H9 (cell line): Measurements from ENCODE around the gene MAPKAP1. TPM values are rescaled to one million over a fixed set of nuclear protein-coding genes. Genes with fewer than 3 reads are reported as not detected.

Experiments used
- DNase-seq: peaks from one replicate; pipeline ENCODE4 v3.0.0-alpha.2; 2017
- H2AFZ ChIP-seq: one replicate; pipeline ENCODE4 v1.6.1; 2013; ENCODE audit warnings: mild to moderate bottlenecking, low read length, control low read depth, moderate library complexity
- H2AK5ac ChIP-seq: 2 replicates; pipeline ENCODE4 v1.6.1; 2013; ENCODE audit warnings: low read length, control low read depth, mixed read lengths; ENCODE audit not compliant: insufficient read length
- H2BK120ac ChIP-seq: one replicate; pipeline ENCODE4 v1.6.1; 2013; ENCODE audit warnings: low read depth, mild to moderate bottlenecking, low read length, control low read depth, inconsistent platforms; ENCODE audit not compliant: poor library complexity, severe bottlenecking
- H2BK12ac ChIP-seq: 2 replicates; pipeline ENCODE4 v1.6.1; 2013; ENCODE audit warnings: low read length, control low read depth, mixed read lengths, low read depth; ENCODE audit not compliant: insufficient read length
- H2BK15ac ChIP-seq: 2 replicates; pipeline ENCODE4 v1.6.1; 2013; ENCODE audit warnings: low read depth, low read length, control low read depth
- H2BK20ac ChIP-seq: one replicate; pipeline ENCODE4 v1.6.1; 2013; ENCODE audit warnings: low read depth, mild to moderate bottlenecking, low read length, control low read depth, inconsistent platforms; ENCODE audit not compliant: poor library complexity, severe bottlenecking
- H2BK5ac ChIP-seq: 2 replicates; pipeline ENCODE4 v1.6.1; 2013; ENCODE audit warnings: low read length, control low read depth, mixed read lengths; ENCODE audit not compliant: insufficient read length
- H3K14ac ChIP-seq: 2 replicates; pipeline ENCODE4 v1.6.1; 2013; ENCODE audit warnings: low read length, control low read depth; ENCODE audit not compliant: insufficient read depth
- H3K18ac ChIP-seq: 2 replicates; pipeline ENCODE4 v1.6.1; 2013; ENCODE audit warnings: low read depth, mild to moderate bottlenecking, mixed read lengths, low read length, control low read depth; ENCODE audit not compliant: insufficient read length
- H3K23ac ChIP-seq: 2 replicates; pipeline ENCODE4 v1.6.1; 2013; ENCODE audit warnings: low read length, control low read depth, mixed read lengths, low read depth; ENCODE audit not compliant: insufficient read length
- H3K23me2 ChIP-seq: 2 replicates; pipeline ENCODE4 v1.6.1; 2013; ENCODE audit warnings: low read depth, mild to moderate bottlenecking, mixed read lengths, low read length, control low read depth; ENCODE audit not compliant: insufficient read length, poor library complexity, severe bottlenecking
- H3K27ac ChIP-seq: 2 replicates; pipeline ENCODE4 v1.5.1; 2013; ENCODE audit warnings: low read length, control low read depth, mixed read lengths, low read depth; ENCODE audit not compliant: insufficient read length
- H3K27me3 ChIP-seq: 2 replicates; pipeline ENCODE4 v1.6.1; 2013; ENCODE audit warnings: low read length, control low read depth, inconsistent platforms; ENCODE audit not compliant: insufficient read depth
- H3K4ac ChIP-seq: 2 replicates; pipeline ENCODE4 v1.6.1; 2013; ENCODE audit warnings: low read depth, mild to moderate bottlenecking, control low read depth, inconsistent platforms, low read length, moderate library complexity
- H3K4me1 ChIP-seq: 2 replicates; pipeline ENCODE4 v1.6.1; 2013; ENCODE audit warnings: low read length, control low read depth, inconsistent platforms; ENCODE audit not compliant: insufficient read depth
- H3K4me2 ChIP-seq: 2 replicates; pipeline ENCODE4 v1.6.1; 2013; ENCODE audit warnings: low read length, control low read depth, mixed read lengths; ENCODE audit not compliant: insufficient read length, insufficient read depth
- H3K56ac ChIP-seq: 2 replicates; pipeline ENCODE4 v1.6.1; 2013; ENCODE audit warnings: low read depth, mild to moderate bottlenecking, mixed read lengths, low read length, control low read depth; ENCODE audit not compliant: insufficient read length
- H3K79me1 ChIP-seq: 2 replicates; pipeline ENCODE4 v1.6.1; 2013; ENCODE audit warnings: low read depth, mild to moderate bottlenecking, moderate library complexity, low read length, control low read depth, inconsistent platforms; ENCODE audit not compliant: insufficient read depth, poor library complexity, severe bottlenecking
- H3K79me2 ChIP-seq: 2 replicates; pipeline ENCODE4 v1.6.1; 2013; ENCODE audit warnings: low read length, control low read depth, inconsistent platforms; ENCODE audit not compliant: insufficient read depth
- H3K9ac ChIP-seq: 2 replicates; pipeline ENCODE4 v1.6.1; 2013; ENCODE audit warnings: low read length, control low read depth, mixed read lengths; ENCODE audit not compliant: insufficient read length; ENCODE audit errors: extremely low read depth
- H3K9me3 ChIP-seq: one replicate; pipeline ENCODE4 v1.6.1; 2013; ENCODE audit warnings: low read depth, low read length, inconsistent platforms; ENCODE audit not compliant: control insufficient read depth
- H3T11ph ChIP-seq: one replicate; pipeline ENCODE4 v1.6.1; 2013; ENCODE audit warnings: mild to moderate bottlenecking, low read length, control low read depth, inconsistent platforms
- H4K20me1 ChIP-seq: one replicate; pipeline ENCODE4 v1.6.1; 2013; ENCODE audit not compliant: control insufficient read depth, insufficient read length, insufficient read depth
- H4K5ac ChIP-seq: 2 replicates; pipeline ENCODE4 v1.6.1; 2013; ENCODE audit warnings: low read depth, mild to moderate bottlenecking, mixed read lengths, low read length, control low read depth; ENCODE audit not compliant: insufficient read length
- H4K8ac ChIP-seq: replicated peaks from 2 replicates; pipeline ENCODE4 v1.6.1; 2013; ENCODE audit warnings: low read length, control low read depth, mixed read lengths, low read depth; ENCODE audit not compliant: insufficient read length
- H4K91ac ChIP-seq: 2 replicates; pipeline ENCODE4 v1.6.1; 2013; ENCODE audit warnings: low read depth, mild to moderate bottlenecking, moderate library complexity, mixed read lengths, low read length, control low read depth; ENCODE audit not compliant: insufficient read length
- H3K27ac Mint-ChIP-seq, 3 experiments: 2 replicates in 2 of 3; 3 replicates in 1 of 3; pipeline ENCODE4 v1.8.0; 2020 to 2021; ENCODE audit warnings: mixed read lengths in 3 of 3, mild to moderate bottlenecking in 1 of 3, moderate library complexity in 1 of 3
- H3K27me3 Mint-ChIP-seq: 2 replicates; pipeline ENCODE4 v1.8.0; 2021; ENCODE audit warnings: low read depth, mild to moderate bottlenecking, moderate library complexity, mixed read lengths
- H3K36me3 Mint-ChIP-seq, 3 experiments: 2 replicates in 2 of 3; 3 replicates in 1 of 3; pipeline ENCODE4 v1.8.0; 2020 to 2021; ENCODE audit warnings: low read depth in 3 of 3, mixed read lengths in 3 of 3; ENCODE audit not compliant: insufficient read depth in 1 of 3
- H3K4me1 Mint-ChIP-seq, 2 experiments: 2 replicates each; pipeline ENCODE4 v1.8.0; 2020; ENCODE audit warnings: mixed read lengths in 2 of 2
- H3K4me3 Mint-ChIP-seq, 2 experiments: 2 replicates in 1 of 2; 3 replicates in 1 of 2; pipeline ENCODE4 v1.8.0; 2020 to 2021; ENCODE audit warnings: mild to moderate bottlenecking in 2 of 2, mixed read lengths in 2 of 2, moderate library complexity in 1 of 2
- H3K9me3 Mint-ChIP-seq, 2 experiments: 2 replicates in 1 of 2; 3 replicates in 1 of 2; pipeline ENCODE4 v1.8.0; 2020; ENCODE audit warnings: mild to moderate bottlenecking in 2 of 2, mixed read lengths in 2 of 2, moderate library complexity in 1 of 2
- WGBS: extraction: QIAGEN DNeasy Blood & Tissue Kit; methylation state at CpG from one replicate; pipeline ENCODE4 v1.1.7; 2013; ENCODE audit warnings: missing lambda C conversion rate, low lambda C conversion rate, mixed read lengths; ENCODE audit not compliant: insufficient read length; ENCODE audit errors: extremely low coverage; 5-methylcytosine and 5-hydroxymethylcytosine counted together
- total RNA-seq: library from RNA; stranded (reverse); gene quantifications from 2 replicates; pipeline ENCODE4 v1.2.1, GENCODE V29; 2021
- TF ChIP-seq, protein P1 (sequence below): fragments of 200-600 bp; sonication (generic); conservative IDR thresholded peaks from 3 replicates; pipeline ENCODE4 v1.8.0; 2021; ENCODE audit warnings: antibody characterized with exemption, mild to moderate bottlenecking

Gene MAPKAP1
- total RNA-seq, 1 experiment from 2014 or later, result 97.0 TPM

- Histone ChIP-seq H3K23ac (no peak overlapping the region), H2BK5ac (no peak overlapping the region), H3K27me3 (no peaks in the 10 kb centered on the region), H3K4ac (no peak overlapping the region), H3K27ac (no peak overlapping the region), H2BK12ac (no peak overlapping the region), H3K79me2 (no peaks in the 10 kb centered on the region), H3K79me1 (no peaks in the 10 kb centered on the region), H3T11ph (no peak overlapping the region), H3K23me2 (peaks cover 2% of the 10 kb centered on the region), H2BK15ac (no peak overlapping the region), H3K4me2 (no peak overlapping the region), H3K56ac (no peak overlapping the region), H3K9ac (no peak overlapping the region), H4K8ac (no peak overlapping the region), H4K5ac (no peak overlapping the region), H3K14ac (no peak overlapping the region), H4K20me1 (no peaks in the 10 kb centered on the region), H3K9me3 (no peaks in the 10 kb centered on the region), H2AK5ac (no peak overlapping the region), H4K91ac (no peak overlapping the region), H2BK120ac (no peak overlapping the region), H2AFZ (no peak overlapping the region), H2BK20ac (no peak overlapping the region), H3K18ac (no peak overlapping the region), H3K4me1 (no peaks in the 10 kb centered on the region; the same call in 1 of the 2 replicates)
- WGBS, result no CpG with 5 or more reads among the region's 16 CpGs
- Mint-ChIP-seq H3K27ac (peak overlapping the region in 2 of 3 experiments; percentile 22 to 71; a peak in 2 of 7 replicates), H3K27me3 (no peaks in the 10 kb centered on the region; the same call in 1 of the 2 replicates), H3K4me1 (peaks cover 6 to 12% of the 10 kb centered on the region in 2 experiments), H3K36me3 (no peaks in the 10 kb centered on the region), H3K4me3 (no peak overlapping the region), H3K9me3 (no peaks in the 10 kb centered on the region)
- TF ChIP-seq, protein P1, sequence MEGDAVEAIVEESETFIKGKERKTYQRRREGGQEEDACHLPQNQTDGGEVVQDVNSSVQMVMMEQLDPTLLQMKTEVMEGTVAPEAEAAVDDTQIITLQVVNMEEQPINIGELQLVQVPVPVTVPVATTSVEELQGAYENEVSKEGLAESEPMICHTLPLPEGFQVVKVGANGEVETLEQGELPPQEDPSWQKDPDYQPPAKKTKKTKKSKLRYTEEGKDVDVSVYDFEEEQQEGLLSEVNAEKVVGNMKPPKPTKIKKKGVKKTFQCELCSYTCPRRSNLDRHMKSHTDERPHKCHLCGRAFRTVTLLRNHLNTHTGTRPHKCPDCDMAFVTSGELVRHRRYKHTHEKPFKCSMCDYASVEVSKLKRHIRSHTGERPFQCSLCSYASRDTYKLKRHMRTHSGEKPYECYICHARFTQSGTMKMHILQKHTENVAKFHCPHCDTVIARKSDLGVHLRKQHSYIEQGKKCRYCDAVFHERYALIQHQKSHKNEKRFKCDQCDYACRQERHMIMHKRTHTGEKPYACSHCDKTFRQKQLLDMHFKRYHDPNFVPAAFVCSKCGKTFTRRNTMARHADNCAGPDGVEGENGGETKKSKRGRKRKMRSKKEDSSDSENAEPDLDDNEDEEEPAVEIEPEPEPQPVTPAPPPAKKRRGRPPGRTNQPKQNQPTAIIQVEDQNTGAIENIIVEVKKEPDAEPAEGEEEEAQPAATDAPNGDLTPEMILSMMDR, result no peak
- DNase-seq, result no peak
Measured at GRCh38 chr9:125428902-125429467, 278.0 kb downstream of the MAPKAP1 start.
